Esophagus (tissue), 2 donors: ENCODE data around the gene ARHGEF16. TPM values are rescaled to one million over a fixed set of nuclear protein-coding genes. Genes with fewer than 3 reads are reported as not detected.

Experiments used
- H3K27ac ChIP-seq, 2 donors: one replicate each; pipeline ENCODE4 v1.5.1; 2013; ENCODE audit warnings: low read depth in 2 of 2, mild to moderate bottlenecking in 2 of 2, inconsistent platforms in 1 of 2, low read length in 1 of 2, moderate library complexity in 1 of 2
- H3K27me3 ChIP-seq, 2 donors: one replicate each; pipeline ENCODE4 v1.6.1; 2013; ENCODE audit warnings: low read length in 2 of 2, control low read depth in 1 of 2, mild to moderate bottlenecking in 1 of 2; ENCODE audit not compliant: insufficient read depth in 2 of 2, control insufficient read depth in 1 of 2
- H3K36me3 ChIP-seq, 2 donors: one replicate each; pipeline ENCODE4 v1.6.1; 2013; ENCODE audit warnings: low read length in 1 of 2; ENCODE audit not compliant: control insufficient read depth in 2 of 2, insufficient read depth in 2 of 2
- H3K4me1 ChIP-seq, 2 donors: one replicate each; pipeline ENCODE4 v1.6.1; 2013; ENCODE audit warnings: low read length in 1 of 2; ENCODE audit not compliant: control insufficient read depth in 2 of 2, insufficient read depth in 2 of 2
- H3K4me3 ChIP-seq, 2 donors: one replicate each; pipeline ENCODE4 v1.5.1; 2013; ENCODE audit warnings: low read length in 2 of 2, mild to moderate bottlenecking in 2 of 2, low read depth in 1 of 2, moderate library complexity in 1 of 2
- H3K9me3 ChIP-seq, 2 donors: one replicate each; pipeline ENCODE4 v1.6.1; 2013; ENCODE audit warnings: mild to moderate bottlenecking in 2 of 2, low read depth in 1 of 2, low read length in 1 of 2, moderate library complexity in 1 of 2; ENCODE audit not compliant: control insufficient read depth in 2 of 2, insufficient read depth in 1 of 2
- WGBS, 2 donors: extraction: QIAGEN DNeasy Blood & Tissue Kit; methylation state at CpG; one replicate each; pipeline ENCODE4 v1.1.7; 2013; 5-methylcytosine and 5-hydroxymethylcytosine counted together
- polyA plus RNA-seq, 2 donors: library from polyadenylated mRNA; stranded (reverse); fragments of 200-250 nt; gene quantifications; one replicate each; pipeline ENCODE4 v1.2.3, GENCODE V29; 2013
- donor health status: healthy with polysubstance abuse.
- donor health status: Bipolar disorder and iron deficiency.

ARHGEF16 gene
- polyA plus RNA-seq, 2 donors, result 14.2 to 20.6 TPM

GRCh38 chr1:3429320-3429719 is 25.1 kb upstream of the ARHGEF16 start:
- no peaks in the 10 kb centered on the region for H3K36me3 ChIP-seq
- H3K27me3 ChIP-seq, result no peaks in the 10 kb centered on the region
- 81 to 87% methylated on average over 13 of the region's 13 CpGs for WGBS, 2 donors
- no peak overlapping the region for H3K27ac ChIP-seq
- peaks cover 0 to 3% of the 10 kb centered on the region in 2 donors for H3K9me3 ChIP-seq
- peaks cover 0 to 4% of the 10 kb centered on the region in 2 donors for H3K4me1 ChIP-seq
- H3K4me3 ChIP-seq, result no peak overlapping the region

- Histone ChIP-seq H3K4me1 (peaks cover 0 to 1% of the 10 kb centered on the region in 2 donors), H3K4me3 (no peak overlapping the region), H3K27ac (no peak overlapping the region), H3K27me3 (no peaks in the 10 kb centered on the region), H3K36me3 (no peaks in the 10 kb centered on the region), H3K9me3 (peaks cover 0 to 3% of the 10 kb centered on the region in 2 donors)
- WGBS, 2 donors, result 82 to 85% methylated on average over 16 of the region's 16 CpGs
These were observed 24.7 kb upstream of the ARHGEF16 start for GRCh38 chr1:3429766-3430165.

- Histone ChIP-seq H3K36me3 (no peaks in the 10 kb centered on the region), H3K27me3 (no peaks in the 10 kb centered on the region), H3K9me3 (peaks cover 0 to 3% of the 10 kb centered on the region in 2 donors), H3K4me3 (no peak overlapping the region), H3K27ac (no peak overlapping the region), H3K4me1 (no peaks in the 10 kb centered on the region)
- WGBS, 2 donors, result 82 to 85% methylated on average over 19 of the region's 19 CpGs
These were observed 24.1 kb upstream of the ARHGEF16 start for GRCh38 chr1:3430406-3430805.

- Histone ChIP-seq H3K4me1 (no peaks in the 10 kb centered on the region), H3K27ac (no peak overlapping the region), H3K4me3 (no peak overlapping the region), H3K27me3 (no peaks in the 10 kb centered on the region), H3K36me3 (no peaks in the 10 kb centered on the region), H3K9me3 (peaks cover 0 to 3% of the 10 kb centered on the region in 2 donors)
- WGBS, 2 donors, result 74 to 79% methylated on average over 22 of the region's 22 CpGs
These were observed 23.6 kb upstream of the ARHGEF16 start for GRCh38 chr1:3430820-3431219.

- H3K36me3 ChIP-seq, result no peaks in the 10 kb centered on the region
- WGBS, 2 donors, result 47 to 58% methylated on average over 12 of the region's 12 CpGs
These were observed 23.2 kb upstream of the ARHGEF16 start for GRCh38 chr1:3431266-3431665.

GRCh38 chr1:3431686-3432085 is 22.8 kb upstream of the ARHGEF16 start:
- H3K4me1 ChIP-seq, result no peaks in the 10 kb centered on the region
- H3K36me3 ChIP-seq, result no peaks in the 10 kb centered on the region
- H3K27me3 ChIP-seq, result no peaks in the 10 kb centered on the region
- 83 to 87% methylated on average over 17 of the region's 17 CpGs for WGBS, 2 donors
- no peak overlapping the region for H3K4me3 ChIP-seq
- H3K9me3 ChIP-seq, result peaks cover 0 to 3% of the 10 kb centered on the region in 2 donors
- H3K27ac ChIP-seq, result no peak overlapping the region

More at GRCh38 chr1:3431266-3431665, 23.2 kb upstream of the ARHGEF16 start:
- Histone ChIP-seq H3K27ac (no peak overlapping the region), H3K9me3 (peaks cover 0 to 3% of the 10 kb centered on the region in 2 donors), H3K4me1 (no peaks in the 10 kb centered on the region), H3K4me3 (no peak overlapping the region), H3K27me3 (no peaks in the 10 kb centered on the region)

GRCh38 chr1:3432306-3432705 is 22.2 kb upstream of the ARHGEF16 start:
- Histone ChIP-seq H3K36me3 (no peaks in the 10 kb centered on the region), H3K4me1 (no peaks in the 10 kb centered on the region), H3K27me3 (no peaks in the 10 kb centered on the region), H3K4me3 (no peak overlapping the region), H3K9me3 (peaks cover 0 to 3% of the 10 kb centered on the region in 2 donors), H3K27ac (no peak overlapping the region)
- 74 to 81% methylated on average over 15 of the region's 15 CpGs for WGBS, 2 donors

GRCh38 chr1:3433076-3433475 is 21.4 kb upstream of the ARHGEF16 start:
- peaks cover 0 to 3% of the 10 kb centered on the region in 2 donors for H3K9me3 ChIP-seq
- no peaks in the 10 kb centered on the region for H3K27me3 ChIP-seq
- no peaks in the 10 kb centered on the region for H3K36me3 ChIP-seq
- H3K4me3 ChIP-seq, result no peak overlapping the region
- 82 to 85% methylated on average over 14 of the region's 14 CpGs for WGBS, 2 donors
- H3K27ac ChIP-seq, result no peak overlapping the region
- no peaks in the 10 kb centered on the region for H3K4me1 ChIP-seq

GRCh38 chr1:3433596-3434320 is 20.7 kb upstream of the ARHGEF16 start:
- Histone ChIP-seq H3K9me3 (peaks cover 0 to 3% of the 10 kb centered on the region in 2 donors), H3K4me3 (no peak overlapping the region), H3K27me3 (no peaks in the 10 kb centered on the region), H3K36me3 (no peaks in the 10 kb centered on the region), H3K27ac (no peak overlapping the region), H3K4me1 (no peaks in the 10 kb centered on the region)
- WGBS, 2 donors, result 89 to 90% methylated on average over 25 to 31 of the region's 31 CpGs
